ENCODE data around the gene ASTN2.

ASTN2 gene

DNA sequence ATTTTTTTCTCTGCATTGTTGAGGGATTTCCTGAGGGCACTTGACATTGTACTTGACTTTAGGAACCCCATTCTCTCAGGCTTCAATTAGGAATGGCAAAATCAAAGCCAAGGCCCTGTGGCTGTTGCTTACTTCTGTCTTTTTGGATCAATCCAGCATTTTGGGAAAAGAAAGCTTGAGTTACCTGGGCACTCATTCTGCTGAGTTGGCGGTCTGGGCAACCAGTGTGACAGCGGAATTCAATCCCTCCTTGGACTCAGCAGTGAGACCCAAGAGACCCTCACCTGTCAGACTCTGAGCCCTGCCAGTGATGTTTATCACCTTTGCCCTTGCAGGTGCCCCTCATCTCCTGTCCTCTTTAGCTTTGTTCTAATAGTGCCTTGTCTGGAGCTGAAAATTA lies 1036.0 kb downstream of the ASTN2 start:
- no peak for DNase-seq (ENCODE audit: low read depth in 3 of 3, low spot score in 1 of 3)

DNA sequence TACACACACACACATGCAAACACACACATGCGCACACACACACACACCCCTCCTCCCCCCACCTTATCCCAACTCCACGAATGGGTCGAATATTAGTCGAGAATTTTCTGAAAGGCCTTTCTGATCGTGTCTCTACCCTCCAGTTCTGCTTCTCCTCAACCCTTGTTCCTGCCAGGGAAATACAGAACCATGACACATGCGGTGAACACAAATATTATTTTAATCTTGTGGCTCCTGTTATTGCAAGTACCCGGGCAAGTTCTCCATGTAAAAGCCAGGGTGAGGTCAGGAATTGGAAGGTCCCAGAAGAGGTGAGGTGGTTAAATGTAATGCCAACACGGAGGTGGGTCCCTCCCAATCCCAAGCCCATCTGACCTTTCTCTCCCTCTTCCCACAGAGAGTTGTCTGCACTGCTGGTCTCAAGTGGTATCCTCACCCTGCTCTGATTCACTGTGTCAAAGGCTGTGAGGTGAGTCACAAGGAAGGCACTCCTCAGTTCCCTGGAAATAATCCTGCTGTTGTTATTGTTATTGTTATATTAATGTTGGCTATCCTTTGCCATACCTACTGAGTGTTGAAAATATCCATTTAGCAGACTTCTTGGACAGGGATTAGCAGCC lies 1037.6 kb downstream of the ASTN2 start:
- no peak for DNase-seq (ENCODE audit: low read depth in 3 of 3, low spot score in 1 of 3)
